LoVo (cell line): ENCODE data around the gene DDX17.
A peak's percentile ranks its signal among the peaks of the same experiment; 100 is the strongest.

ENCODE experiments used
- DNase-seq: peaks from one replicate; pipeline ENCODE4 v3.0.0-alpha.2; 2016; ENCODE audit warnings: low spot score

The DDX17 gene

DNA sequence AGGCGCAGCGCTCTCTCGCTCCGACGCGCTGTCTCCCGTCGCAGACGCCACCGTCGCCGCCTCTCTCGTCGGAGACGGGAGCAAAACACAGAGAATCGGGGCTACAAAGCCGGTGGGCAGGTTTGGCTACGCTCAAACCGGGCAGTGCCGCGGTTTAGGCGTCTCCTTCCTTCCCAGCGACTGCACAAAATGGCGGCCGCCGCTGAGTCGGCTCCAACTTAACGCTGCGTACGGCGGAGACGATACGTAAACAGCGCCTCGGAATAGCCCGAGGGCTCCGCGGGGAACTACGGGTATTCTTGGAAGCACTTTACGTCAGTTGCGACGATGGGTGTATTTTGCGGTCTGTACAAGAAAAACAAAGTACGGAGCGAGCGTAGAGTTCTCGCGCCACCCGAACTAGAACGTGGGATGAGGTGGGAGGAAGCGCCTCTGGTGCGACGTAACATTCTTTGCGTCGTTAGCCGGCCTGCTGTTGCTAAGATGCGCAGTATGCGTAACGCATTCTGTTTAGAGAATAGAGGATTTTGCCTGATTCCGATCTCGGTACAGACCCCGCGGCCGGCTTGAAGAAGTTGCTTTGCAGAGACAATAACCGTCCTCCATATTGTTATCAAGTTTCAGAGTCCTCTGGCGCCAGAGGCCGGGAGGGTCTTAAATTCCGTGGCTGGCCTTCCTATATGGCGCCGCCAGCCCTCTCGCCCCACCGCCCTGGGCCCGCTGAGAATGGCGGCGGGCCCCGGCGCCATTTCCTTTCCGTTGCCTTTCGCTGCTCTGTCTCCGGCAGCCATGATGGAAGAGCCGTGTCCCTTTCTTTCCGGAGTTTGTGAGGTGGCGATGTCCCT lies at the start of gene DDX17:
Gene DDX17 (minus strand): TSS at position 194 of the 845 bp plus-strand sequence.
- DNase-seq = peak; percentile 90

DNA sequence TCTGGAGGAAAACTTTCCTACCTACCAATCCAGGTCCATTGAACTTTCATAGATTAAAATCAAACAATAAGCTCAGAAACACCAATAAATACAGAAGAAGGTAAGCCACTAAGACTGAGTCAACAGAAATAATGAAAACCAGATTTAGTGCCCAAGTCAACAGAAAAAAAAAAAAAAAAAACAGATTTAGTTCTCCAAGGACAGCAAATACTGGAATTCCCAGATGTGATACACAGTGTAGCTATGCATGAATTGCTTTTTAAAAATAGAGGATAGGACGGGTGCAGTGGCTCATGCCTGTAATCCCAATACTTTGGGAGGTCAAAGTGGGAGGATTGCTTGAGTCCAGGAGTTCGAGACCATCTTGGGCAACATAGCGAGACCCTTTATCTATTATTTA lies 48.2 kb upstream of the DDX17 start:
- DNase-seq = no peak

DNA sequence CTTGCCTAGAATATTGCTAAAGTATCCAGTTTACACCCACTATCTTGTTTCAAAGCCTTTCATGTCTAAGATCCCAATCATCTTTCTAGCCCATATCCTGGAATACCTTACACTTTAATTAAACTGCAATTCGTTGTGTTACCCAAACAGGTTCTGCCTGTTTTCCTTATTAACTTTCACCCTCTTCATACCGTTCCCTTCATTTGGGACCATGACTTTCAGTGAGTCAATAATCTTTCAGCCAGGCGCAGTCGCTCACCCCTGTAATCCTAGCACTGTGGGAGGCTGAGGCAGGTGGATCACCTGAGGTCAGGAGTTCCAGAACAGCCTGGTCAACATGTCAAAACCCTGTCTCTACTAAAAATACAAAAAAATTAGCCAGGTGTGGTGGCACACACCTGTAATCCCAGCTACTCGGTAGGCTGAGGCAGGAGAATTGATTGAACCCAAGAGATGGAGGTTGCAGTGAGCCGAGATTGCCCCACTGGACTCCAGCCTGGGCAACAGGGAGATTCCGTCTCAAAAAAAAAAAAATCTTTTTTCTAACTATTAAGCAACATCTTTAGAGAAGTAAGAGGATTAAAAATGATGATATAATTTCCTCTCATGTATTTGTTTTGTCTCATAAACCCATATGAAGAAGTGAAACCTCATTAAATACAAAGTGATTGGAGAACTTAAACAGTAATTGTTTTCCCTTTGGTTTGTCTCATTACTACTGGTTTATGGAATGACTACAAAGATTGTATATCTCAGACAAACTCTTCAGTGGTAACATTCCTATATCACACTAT lies 43.2 kb upstream of the DDX17 start:
- DNase-seq = no peak

DNA sequence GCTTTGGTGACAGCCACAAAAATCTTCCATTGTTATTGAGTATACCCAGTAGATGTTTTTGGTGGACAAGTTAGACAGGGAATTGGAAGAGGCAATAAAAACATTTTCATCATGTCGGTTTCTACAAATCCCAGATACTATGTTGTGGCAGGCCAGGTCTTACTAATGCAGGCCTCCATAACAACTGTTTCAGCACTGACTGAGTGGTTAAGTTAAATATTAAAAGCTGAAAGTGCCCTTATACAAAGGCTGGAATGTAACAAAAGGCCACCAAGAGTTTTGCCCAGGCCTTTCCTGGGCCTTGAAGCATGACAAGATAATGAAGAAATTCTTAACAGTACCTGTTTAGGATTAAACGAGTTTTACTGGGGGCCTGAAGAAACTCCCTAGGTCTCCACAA lies 34.6 kb upstream of the DDX17 start:
- DNase-seq = no peak

DNA sequence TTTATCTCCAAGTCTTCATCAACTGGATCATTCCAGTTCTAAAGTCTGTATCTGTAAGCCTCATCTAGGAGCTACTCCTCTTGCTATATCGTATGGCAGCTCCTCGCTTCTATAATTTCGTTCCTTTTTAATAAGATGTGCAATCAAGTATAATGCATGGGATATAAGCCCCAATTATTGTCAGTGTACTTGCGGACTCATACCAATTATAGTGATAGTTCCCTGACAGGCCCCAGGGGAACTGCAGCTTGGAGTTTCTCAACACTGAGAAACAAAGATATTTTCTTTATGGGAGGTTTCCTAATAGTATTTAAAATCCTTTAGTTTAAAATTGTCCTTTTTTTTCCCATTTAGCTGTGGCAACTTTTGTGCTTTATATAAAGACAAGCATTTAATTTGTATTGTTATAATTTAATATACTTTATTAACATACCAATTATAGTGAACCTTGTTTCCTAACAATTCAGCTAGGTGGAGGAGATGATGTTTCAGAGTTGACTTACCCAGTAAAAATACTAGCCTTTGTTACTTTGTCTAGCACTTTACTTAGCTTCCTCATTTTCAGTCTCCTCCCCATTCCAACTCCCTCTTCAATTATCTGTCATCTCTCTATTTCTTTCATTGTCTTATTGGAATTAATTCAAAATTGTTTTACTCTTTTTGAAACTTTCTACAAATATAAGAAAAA lies 25.3 kb upstream of the DDX17 start:
- no peak for DNase-seq

DNA sequence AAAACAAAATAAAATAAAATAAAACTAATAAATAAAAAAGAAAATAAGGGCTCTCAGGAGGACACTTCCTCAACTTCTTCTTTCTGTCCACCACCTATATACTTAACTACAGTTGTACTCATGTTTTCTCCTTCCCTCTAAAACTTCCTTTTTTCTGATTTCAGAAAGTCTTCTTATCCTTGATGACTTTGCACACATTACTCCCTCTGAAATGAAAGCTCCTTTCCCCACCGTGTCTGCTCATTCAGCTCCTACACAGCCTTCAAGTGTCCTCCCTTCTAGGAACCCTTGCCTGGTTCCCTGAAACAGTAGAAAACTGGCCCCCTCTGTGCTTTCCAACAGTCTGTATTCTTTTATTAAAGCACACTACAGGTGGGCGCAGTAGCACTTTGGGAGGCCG lies 18.3 kb upstream of the DDX17 start:
- DNase-seq = no peak

DNA sequence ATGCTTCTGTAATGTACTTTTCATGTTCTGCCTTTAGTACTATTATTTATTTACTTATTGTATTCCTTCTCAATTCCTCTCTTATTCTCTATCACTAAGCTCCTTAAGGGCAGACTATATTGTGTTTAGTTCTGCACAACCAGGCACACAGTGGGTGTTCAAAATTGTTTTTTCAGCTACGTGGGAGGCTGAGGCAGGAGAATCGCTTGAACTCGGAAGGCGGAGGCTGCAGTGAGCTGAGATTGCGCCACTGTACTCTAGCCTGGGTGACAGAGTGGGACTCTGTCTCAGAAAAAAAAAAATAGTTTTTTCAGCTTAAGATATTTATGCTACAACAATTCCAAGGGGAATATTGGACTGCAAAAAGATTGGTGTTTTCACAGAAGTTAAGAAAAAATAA lies 17.4 kb upstream of the DDX17 start:
- no peak for DNase-seq

DNA sequence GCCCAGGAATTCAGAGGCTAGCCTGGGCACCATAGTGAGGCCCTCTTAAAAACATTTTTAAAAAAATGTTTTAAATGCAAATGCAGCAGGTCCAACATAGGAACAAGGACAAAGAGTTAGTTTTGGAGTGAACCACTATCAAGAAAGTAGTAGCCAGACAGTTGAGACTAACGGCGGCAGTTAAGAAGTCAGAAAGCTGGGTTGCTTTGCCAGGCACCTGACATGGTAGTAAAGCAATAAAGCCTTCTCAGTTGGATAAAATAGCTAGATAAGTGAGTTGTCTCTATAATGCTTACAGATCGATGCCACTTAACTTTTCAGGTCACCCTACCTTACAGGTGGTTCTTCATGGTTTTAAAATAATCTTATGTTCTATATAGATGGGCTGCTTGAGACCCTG lies 16.9 kb upstream of the DDX17 start:
- DNase-seq = no peak

DNA sequence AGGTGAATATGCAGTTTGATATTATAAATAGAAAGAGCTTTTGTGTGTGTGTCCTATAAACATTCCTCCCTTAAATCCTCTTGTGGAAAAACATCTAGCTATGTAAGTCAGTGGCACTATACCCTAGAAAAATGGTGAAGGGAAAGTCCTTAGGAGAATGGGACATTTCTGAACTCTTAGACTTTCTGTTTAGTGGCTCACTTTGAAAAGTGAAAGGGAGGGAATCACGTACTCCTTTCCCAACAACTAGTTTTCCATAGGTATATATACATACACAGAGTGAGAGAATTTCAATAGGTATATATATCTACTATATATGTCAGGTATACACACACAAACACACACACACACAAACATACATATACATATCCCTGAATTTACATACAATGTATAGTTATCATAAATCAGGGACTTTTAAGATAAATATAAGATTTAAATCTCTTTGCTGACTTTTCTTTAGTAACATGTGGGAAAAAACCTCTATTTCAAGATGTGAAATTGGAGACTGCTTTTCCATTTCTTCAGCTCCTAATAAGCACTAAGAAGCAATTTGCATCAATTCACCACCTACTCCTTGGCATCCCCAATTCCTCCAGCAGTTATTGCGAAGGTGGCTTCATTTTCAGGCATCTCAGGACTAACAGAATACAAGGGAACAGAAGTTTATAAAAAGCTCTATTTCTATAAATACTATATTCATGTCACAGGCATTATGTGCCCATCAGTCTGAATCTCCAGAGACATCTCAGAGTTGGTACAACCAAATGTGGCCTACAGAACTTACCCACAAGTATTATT lies 13.5 kb upstream of the DDX17 start:
- no peak for DNase-seq

DNA sequence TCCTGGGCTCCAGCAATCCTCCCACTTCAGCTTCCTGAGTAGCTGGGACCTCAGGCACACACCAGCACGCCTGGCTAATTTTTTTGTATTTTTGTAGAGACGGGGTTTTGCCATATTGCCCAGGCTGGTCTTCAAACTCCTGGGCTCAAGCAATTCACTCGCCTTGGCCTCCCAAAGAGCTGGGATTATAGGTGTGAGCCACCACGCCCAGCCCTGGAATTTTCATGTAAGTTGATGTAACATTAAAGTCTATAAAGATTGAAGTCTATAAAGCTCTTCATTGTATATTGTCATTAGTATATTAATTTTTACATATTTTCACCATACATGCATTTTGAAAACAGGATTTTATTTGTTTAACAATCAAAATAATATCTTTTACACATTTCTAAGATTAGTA lies 12.5 kb upstream of the DDX17 start:
- peak; percentile 59 for DNase-seq

DNA sequence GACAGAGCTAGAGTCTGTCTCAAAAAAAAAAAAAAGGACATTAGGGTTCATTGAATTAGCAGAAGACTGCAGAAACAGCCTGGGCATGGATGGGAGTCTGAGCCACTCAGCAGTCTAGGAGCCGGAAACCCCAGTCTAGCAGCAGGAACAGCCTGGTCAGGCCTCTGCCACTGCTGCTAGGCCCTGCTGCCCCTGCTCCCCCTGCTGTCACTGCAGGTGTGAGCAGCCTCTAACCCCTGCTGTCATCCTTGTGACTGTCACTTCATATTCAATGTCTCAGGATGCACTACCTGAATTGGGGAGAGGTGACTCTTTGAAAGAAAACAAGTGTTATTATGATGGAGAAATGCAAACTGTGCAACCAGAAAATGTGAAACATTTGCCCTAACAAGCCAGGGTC lies 7.0 kb upstream of the DDX17 start:
- no peak for DNase-seq

DNA sequence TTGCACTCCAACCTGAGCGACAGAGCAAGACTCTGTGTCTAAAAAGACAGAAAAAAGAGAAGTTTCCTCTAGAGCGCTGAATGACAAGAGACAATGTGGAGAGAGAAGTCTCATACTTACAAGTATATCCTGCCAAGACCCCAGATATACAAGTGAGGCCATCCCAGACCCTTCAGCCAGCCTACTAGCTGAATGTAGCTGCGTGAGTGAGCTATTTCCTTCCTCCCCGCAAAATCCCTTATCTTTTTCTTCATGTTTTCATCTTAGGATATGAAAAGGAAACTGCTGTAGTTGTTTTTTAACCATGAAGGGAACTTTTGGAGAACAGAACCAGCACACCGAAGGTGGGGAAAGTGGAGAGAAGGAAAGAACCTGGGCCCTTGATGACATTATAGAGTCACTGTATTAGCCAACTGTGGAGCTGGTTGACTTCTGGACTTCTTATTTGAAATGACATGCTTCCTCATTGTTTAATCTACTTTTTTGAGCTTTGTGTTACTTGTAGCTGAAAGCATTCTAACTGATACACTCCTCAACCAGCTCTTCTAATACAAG lies 4.4 kb upstream of the DDX17 start:
- DNase-seq = no peak

DNA sequence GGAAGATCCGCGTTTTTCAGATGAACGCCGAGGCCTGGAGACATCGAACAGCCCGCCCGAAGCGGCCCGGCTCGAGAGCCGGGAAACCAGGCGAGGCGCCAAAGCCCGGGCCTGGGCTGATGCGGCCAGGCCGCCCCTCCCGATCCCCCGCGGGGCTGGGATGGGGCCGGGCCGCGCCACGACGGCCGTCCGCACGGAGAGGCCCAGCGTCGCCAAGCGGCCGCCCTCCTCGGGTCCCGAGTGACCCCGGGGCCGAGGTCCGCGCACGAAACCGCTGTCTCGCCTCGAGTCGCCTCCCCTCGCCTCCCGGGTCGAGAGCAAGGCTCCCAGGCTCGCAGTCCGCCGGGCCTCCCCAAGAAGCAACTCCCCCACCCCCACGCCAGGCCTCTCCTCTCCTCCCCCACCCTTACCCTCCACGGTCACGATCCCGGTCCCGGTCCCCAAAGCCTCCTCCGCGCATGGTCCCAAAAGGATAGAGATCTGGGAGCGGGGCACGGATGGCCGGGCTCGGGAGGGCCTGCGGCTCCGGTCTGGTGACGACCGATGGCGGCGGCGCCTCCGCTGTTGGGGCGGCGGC lies 482 bp downstream of the DDX17 start:
- peak; percentile 37 for DNase-seq

DNA sequence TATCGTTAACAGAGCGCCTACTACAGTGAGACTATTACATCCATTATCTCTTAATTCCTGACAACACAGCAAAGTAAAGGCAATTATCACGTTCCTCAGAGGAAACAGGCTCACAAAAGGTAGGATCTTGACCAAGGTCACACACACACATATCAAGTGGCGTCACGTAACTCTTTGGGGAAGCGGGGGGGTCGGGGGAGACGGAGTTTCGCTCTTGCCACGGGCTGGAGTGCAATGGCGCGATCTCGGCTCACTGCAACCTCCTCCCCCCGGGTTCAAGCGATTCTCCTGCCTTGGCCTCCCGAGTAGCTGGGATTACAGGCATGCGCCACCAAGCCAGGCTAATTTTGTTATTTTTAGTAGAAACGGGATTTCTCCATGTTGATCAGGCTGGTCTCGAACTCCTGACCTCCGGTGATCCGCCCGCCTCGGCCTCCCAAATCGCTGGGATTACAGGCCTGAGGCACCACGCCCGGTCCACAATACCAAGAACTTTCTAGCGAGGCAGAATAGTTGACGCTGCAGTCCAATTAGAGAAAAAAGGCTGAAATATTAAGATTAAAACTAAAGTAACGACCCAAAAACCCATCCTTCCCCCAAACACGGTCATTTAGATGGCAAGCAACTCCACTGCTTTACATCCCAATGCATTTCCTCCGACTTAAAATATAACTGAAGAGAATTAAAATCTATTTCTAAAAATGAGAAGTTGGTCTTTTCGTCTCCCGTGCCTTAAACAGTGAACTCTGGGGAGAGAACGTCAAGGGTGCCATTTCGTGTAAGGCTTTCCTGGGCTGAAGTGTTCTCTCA lies 1.2 kb downstream of the DDX17 start:
- no peak for DNase-seq

DNA sequence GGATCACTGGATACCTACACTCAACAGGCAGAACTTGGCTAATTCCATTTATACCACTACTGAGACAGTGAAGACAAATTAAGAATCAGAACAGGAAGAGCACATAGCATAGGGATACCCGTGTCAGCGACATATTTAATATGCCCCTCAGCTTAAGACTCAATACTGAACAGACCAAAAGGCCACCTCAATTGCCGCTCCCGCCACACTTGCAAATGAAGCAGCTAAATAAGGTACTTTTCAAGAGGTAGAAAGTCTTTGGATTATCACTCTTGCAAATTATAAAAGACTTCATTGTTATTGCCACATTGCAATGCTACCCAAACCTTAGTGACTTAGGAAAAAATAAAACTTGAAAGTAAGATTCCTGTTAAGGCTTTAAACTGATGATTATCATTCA lies 3.1 kb downstream of the DDX17 start:
- no peak for DNase-seq

DNA sequence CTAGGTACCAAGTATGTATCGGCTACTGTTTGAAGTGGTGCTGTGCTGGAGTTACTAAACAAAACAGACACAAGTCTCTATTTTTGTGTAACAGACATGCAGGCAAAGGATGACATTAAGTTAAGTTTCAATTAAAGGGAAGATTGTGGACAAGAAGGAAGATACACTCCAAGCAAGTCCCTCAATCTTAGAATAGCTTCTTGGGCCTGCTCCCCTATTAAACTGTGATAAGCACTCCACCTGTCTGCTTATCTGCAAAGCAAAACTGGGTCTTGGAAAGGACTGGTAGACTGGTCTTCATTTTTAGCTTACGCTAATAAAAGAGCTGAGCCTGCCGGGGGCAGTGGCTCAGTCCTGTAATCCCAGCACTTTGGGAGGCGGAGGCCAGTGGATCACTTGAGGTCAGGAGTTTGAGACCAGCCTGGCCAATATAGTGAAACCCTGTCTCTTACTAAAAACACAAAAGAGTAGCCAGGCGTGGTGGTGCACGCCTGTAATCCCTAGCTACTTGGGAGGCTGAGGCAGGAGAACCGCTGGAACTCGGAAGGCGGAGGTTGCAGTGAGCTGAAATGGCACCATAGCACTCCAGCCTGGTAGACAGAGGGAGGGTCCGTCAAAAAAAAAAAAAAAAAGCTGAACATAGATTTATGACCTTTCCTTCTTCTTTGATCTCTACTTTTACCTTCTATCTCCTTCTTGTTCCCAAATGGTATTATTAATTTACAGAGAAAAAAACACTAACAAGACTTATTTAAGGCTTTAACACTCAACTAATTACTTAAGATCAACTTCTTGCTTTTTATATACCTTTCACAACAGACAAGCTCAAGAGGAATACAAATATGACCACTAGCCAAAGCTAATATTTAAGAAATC lies 4.1 kb downstream of the DDX17 start:
- no peak for DNase-seq

DNA sequence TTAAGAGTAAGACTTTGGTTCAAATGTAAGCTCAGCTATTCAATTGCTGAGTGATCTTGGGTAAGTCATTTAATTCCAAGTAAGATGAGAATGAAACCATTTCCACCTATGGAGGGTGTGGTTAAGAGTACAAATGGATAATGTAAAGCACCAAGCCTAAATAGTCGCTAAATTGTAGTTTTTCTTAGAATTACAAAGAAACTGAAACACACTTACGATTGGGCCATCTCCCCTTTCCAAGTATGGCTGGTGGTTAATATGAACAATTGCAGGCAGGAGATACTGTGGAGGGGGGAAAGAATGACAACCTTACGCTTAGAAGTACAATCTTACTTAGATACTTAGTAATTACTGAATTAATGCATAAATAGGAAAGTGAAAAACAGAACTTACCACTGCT lies 8.2 kb downstream of the DDX17 start:
- no peak for DNase-seq

DNA sequence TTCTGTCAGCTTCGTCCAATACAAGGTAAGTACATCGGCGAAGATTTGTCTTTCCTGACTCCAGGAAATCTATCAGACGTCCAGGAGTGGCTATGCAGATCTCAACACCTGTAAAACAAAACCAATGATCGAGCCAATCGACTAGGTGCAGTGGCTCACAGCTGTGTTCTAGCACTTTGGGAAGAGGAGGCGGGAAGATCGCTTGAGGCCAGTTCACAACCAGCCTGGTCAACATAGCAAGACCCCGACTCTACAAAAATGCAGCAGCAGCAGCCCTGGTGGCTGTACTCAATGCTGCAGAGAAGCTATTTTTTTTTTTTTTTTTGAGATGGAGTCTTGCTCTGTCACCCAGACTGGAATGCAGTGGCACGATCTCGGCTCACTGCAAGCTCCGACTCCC lies 11.2 kb downstream of the DDX17 start:
- DNase-seq = no peak

DNA sequence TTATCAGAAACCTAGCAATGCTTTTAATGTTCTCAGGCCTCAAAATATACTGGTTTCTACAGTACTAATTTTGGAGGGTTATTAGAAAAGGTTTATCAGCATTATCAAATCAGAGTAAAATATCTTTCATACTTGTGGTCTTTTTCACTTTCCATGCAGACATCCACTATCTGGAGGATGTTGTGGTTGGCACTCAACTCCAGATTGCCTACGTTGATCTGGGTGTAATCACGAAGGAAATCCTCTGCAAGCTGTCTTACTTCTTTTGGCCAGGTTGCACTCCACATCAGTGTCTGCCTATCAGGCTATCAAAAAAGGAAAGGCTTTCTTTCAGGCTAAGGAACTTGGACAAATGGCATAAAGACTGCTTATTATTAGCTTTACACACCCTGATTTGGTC lies 11.6 kb downstream of the DDX17 start:
- DNase-seq = no peak
